GM18873 (cell line): ENCODE data around the gene TUBGCP6.

Source experiments
- ATAC-seq: cut with Tn5 transposase; IDR thresholded peaks from one replicate; pipeline ENCODE4 v1.9.1; 2021; ENCODE audit warnings: mild to moderate bottlenecking, moderate library complexity, moderate number of reproducible peaks; ENCODE audit not compliant: unreplicated experiment, low FRiP score

The TUBGCP6 gene

GRCh38 chr22:50227579-50228215 is 17.1 kb downstream of the TUBGCP6 start:
- ATAC-seq = no peak

GRCh38 chr22:50226875-50227165 is 18.0 kb downstream of the TUBGCP6 start:
- ATAC-seq = no peak

- no peak for ATAC-seq
Observed at GRCh38 chr22:50226063-50226874, 18.6 kb downstream of the TUBGCP6 start.

- no peak for ATAC-seq
Observed at GRCh38 chr22:50225200-50225969, 19.4 kb downstream of the TUBGCP6 start.

DNA sequence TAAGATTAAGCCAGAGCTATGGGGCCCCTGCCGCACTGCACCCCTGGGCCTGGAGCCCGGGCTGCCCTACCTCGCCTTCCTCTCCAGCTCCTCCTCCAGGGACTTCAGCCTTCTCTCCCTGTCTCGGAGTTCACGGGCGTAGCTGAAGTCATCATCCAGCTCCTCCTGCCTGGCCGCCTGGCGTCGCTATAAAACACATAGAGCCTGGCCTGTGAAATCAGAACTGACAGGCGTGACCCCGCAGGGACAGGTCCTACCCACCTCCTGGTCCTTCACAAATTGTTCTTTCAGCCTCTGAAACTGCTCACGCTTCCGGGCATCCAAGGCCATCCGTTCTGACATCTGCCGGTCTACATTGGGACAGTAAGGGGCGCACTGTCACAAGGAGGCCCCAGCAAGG is 20.8 kb downstream of the TUBGCP6 start:
- ATAC-seq = no peak

DNA sequence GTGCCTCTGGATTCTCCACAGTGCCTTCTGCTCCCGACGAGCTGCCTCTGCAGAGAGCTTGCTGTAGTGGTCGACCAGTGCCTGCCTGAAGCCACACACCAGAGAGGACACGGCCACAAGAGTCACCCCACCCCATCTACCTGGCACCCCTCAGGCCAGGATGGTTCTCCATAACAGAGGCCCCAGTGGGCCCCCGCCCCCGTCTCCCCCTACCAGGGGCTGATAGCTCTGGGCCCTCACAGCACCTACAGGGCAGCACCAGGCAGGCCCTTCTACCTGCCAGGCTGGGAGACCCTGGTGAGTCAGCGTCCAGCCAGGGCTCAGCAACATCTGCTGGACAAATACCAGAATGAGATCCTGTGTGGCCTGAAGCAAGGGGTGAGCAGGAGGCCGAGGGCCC is 22.3 kb downstream of the TUBGCP6 start:
- no peak for ATAC-seq

- no peak for ATAC-seq
Observed at GRCh38 chr22:50221410-50222300, 23.2 kb downstream of the TUBGCP6 start.

DNA sequence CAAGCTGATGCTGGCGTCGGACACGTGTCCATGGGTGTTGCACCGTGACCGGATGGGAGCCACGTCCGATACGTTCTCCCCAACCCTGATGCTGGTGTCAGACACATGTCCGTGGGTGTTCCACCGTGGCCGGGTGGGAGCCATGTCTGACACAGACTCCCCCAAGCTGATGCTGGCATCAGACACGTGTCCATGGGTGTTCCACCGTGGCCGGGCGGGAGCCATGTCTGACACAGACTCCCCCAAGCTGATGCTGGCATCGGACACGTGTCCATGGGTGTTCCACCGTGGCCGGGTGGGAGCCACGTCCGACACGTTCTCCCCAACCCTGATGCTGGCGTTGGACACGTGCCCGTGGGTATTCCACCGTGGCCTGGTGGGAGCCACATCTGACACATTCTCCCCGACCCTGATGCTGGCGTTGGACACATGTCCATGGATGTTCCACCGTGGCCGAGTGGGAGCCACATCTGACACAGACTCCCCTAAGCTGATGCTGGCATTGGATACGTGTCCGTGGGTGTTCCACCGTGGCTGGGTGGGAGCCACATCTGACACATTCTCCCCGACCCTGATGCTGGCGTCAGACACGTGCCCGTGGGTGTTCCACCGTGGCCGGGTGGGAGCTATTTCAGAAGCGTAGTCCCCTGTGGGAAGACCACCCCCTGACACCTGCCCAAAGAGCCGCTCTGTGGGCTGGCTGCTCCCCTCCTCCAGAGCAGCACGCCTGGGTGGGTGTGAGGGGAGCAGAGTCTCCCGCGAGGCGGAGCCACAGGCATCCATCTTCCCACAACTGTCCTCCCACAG is 24.0 kb downstream of the TUBGCP6 start:
- ATAC-seq = no peak

GRCh38 chr22:50219800-50220602 is 24.8 kb downstream of the TUBGCP6 start:
- no peak for ATAC-seq

DNA sequence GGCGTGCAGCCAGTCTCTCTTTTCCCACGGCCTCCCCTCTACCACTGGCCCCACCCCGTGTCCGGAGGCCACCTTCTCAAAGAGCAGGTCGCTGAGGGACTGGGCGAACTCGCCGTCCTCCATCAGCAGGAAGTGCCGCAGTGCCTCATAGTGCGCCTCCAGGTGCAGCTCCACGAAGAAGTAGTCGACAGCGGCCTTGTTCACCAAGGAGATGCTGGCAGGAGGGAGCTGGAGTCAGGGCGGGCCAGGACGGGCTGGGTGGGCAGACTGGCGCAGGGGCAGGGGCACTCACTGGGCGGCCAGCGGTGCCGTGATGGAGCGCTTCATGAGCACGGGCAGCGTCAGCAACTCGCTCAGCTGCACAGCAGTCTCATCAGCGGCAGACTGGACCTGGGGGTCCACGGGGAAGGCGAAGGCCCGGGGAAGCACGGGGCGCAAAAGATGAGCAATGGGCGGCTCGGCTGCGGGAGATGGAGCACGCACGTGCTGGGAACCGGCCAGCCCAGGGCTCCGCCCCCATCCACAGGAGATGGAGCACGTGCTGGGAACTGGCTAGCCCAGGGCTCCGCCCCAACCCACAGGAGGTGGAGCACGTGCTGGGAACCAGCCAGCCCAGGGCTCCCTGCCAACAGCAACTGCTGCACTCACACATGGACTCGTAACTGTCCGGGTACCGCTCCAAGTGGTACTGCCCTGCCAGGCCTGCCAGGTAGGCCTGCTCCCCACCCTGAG is 25.7 kb downstream of the TUBGCP6 start:
- ATAC-seq = no peak

- no peak for ATAC-seq
Observed at GRCh38 chr22:50218153-50218995, 26.4 kb downstream of the TUBGCP6 start.

DNA sequence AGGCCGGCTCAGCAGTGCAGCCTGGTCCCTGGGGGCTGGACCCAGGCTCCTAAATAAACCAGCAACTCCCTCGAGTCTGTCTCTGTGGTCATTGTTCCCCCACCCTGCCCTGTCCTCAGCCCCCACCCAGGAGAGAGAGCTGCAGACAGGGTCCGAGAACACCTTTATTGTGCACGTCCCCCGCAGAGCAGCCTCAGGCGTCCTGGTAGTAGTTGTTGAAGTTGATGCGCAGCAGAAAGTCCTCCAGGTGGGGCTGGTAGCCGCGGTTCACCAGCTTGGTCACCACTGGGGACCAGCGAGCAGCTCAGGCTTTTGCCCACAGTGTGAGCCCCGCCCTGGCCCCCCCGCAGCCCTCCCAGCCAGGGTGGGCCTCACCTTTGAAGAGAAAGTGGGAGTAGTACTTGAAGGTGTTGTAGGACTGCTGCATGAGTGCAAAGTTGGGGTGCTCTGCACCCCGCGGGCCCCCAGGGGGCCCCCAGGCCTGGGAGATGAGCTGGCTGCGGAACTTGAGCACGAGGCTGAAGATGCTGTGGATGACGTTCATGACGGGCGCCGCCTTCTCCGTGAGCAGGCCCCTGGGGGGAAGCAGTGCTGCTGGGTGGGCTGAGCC is 27.2 kb downstream of the TUBGCP6 start:
- ATAC-seq = no peak

GRCh38 chr22:50216684-50217520 is 27.9 kb downstream of the TUBGCP6 start:
- ATAC-seq = no peak

DNA sequence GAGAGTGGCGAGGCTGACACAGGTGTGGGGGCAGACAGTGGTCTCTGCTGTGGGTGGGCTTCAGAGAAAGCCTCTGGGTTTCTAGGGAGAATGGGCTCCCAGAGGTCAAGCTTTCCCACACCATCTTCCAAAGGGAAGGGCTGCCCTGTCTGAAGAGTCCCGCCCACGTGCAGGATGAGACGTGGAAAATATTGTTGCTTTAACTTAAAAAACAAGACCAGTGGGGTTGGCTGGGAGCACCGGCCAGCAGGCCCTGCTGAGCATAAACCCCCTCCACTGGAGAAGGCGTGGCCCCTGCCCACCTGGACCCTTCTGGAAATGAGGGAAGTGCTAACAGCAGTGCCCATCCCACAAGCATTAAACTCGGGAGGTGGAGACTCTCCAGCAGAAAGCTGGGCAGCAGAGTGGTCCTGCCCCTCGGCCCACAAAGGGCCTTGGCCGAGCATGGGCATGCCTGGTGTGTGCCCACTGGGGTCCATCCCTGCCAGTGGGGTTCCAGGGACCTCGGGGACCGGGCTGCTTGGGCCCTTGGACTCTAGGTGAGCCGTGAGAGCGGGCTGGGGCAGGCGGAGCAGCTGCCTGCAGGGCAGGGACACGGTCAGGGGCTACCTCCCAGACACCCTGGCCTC is 28.7 kb downstream of the TUBGCP6 start:
- ATAC-seq = no peak

DNA sequence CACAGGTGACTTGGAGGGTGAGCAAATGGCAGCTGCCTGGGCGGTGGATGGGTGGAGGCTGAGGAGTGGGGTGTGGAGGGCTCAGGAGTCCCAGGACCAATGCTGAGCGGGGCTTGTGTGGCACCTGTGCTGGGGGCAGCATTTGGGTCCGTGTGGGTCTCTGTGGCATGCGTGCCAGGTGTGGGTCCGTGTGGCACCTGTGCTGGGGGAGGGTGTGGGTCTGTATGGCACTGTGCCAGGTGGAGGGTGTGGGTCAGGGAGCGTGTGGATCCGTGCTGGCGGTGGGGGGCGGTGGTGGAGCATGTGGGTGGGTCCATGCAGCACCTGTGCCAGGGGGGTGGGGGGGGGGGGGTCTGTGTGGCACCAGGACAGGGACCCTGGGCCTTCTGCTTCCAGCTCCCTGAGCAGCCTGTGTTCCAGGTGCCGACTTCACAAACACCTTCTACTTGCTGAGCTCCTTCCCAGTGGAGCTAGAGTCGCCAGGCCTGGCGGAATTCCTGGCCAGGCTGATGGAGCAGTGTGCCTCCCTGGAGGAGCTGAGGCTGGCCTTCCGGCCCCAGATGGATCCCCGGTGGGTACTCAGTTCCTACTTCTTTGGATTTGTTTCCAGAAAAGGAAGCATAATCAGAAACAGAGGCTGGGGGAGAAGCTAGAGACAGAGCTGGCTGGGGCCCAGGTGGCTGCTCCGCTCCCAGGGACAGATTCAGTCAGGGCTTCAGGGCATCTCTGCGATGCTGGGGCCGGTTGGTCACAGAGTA is 29.3 kb downstream of the TUBGCP6 start:
- ATAC-seq = no peak
